ENCODE measurements around the gene KRTAP29-1. TPM values are rescaled to one million over a fixed set of nuclear protein-coding genes. Genes with fewer than 3 reads are reported as not detected.

The KRTAP29-1 gene
- total RNA-seq, 2 experiments from 2014 or later: not detected

DNA sequence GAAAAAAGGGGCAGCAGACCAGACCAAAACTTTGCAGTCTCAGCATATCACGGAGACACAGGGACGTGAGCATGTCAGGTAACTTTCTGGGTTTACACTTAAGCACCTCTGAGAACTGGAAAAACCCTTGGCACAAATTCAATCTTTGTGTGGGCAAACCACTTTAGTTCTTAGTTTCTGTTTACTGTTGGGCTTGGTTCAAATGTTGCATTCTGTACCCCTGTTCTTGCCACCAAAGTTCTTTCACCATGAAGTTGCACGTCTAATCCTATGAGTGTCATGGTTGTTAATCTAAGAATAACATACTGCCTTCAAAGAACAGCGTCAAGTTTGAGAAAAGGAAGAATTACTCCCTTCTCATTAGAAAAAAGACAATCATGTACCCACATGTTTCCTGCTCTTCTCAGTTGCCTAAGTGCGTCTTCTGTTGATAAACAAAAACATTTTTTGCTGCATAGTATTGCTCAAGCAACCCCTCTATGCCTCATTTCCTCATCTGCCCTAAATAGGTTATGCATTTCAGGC lies 36.4 kb upstream of the KRTAP29-1 start:
- DNase-seq: peak; percentile 47
- H3K27me3 Mint-ChIP-seq (ENCODE audit: low read depth): no peaks in the 10 kb centered on the region
- peaks cover 15% of the 10 kb centered on the region for H3K9me3 Mint-ChIP-seq
- H3K36me3 Mint-ChIP-seq (ENCODE audit: low read depth): peaks cover 5% of the 10 kb centered on the region
- peaks cover 85% of the 10 kb centered on the region for H3K4me1 Mint-ChIP-seq (ENCODE audit: low read depth)
- no peak overlapping the region for H3K4me3 Mint-ChIP-seq
- CTCF ChIA-PET: interaction anchor here (1.1 kb wide), 1 partner anchor 10 kb away, joined by 4 read pairs; no protein-coding TSS in a partner anchor
- intact Hi-C loops (cut with micrococcal nuclease): loop anchor here (5.0 kb wide), 1 partner anchor 158 kb away; no protein-coding TSS in a partner anchor
- H3K27ac Mint-ChIP-seq: peak overlapping the region; percentile 48

DNA sequence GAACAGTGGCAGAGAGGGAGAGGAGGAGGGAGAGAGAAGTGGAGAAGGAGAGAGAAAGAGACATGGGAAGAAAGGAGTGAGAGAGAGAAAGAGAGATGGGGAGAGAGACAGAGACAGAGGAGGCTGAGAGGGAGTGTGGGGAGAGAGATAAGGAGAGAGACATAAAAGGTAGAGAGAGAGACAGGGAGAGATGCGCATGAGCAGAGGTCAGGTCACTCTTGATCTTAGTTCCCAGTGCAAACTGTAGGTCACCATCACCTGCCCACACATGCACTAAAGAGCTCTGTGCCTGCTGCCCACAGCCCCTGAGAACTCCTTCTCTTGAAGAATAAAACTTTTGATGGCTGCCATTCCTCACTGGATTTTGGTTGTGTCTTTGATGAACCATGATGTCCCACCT lies 33.1 kb upstream of the KRTAP29-1 start:
- CTCF ChIA-PET: no interaction called here
- Mint-ChIP-seq H3K4me1 (ENCODE audit: low read depth) (peaks cover 67% of the 10 kb centered on the region), H3K27ac (no peak overlapping the region), H3K4me3 (no peak overlapping the region), H3K9me3 (no peaks in the 10 kb centered on the region), H3K27me3 (ENCODE audit: low read depth) (no peaks in the 10 kb centered on the region), H3K36me3 (ENCODE audit: low read depth) (no peaks in the 10 kb centered on the region)
- DNase-seq: no peak
- intact Hi-C loops (cut with micrococcal nuclease): loop anchor here (5.0 kb wide), 1 partner anchor 162 kb away; no protein-coding TSS in a partner anchor

GRCh38 chr17:41334385-41335305 lies 32.0 kb upstream of the KRTAP29-1 start:
- H3K9me3 Mint-ChIP-seq: no peaks in the 10 kb centered on the region
- CTCF ChIA-PET: interaction anchor here (1.0 to 2.1 kb wide), 2 partner anchors 12 to 20 kb away, joined by 3 to 8 read pairs; no protein-coding TSS in a partner anchor
- no peaks in the 10 kb centered on the region for H3K36me3 Mint-ChIP-seq (ENCODE audit: low read depth)
- H3K27me3 Mint-ChIP-seq (ENCODE audit: low read depth): no peaks in the 10 kb centered on the region
- H3K4me3 Mint-ChIP-seq: no peak overlapping the region
- intact Hi-C loops (cut with micrococcal nuclease): loop anchor here (5.0 kb wide), 1 partner anchor 163 kb away; no protein-coding TSS in a partner anchor
- peak; percentile 32 for DNase-seq
- H3K4me1 Mint-ChIP-seq (ENCODE audit: low read depth): peaks cover 56% of the 10 kb centered on the region
- H3K27ac Mint-ChIP-seq: no peak overlapping the region

GRCh38 chr17:41333836-41334235 lies 31.2 kb upstream of the KRTAP29-1 start:
- no peaks in the 10 kb centered on the region for H3K36me3 Mint-ChIP-seq (ENCODE audit: low read depth)
- H3K27me3 Mint-ChIP-seq (ENCODE audit: low read depth): no peaks in the 10 kb centered on the region
- no peak for DNase-seq
- peaks cover 48% of the 10 kb centered on the region for H3K4me1 Mint-ChIP-seq (ENCODE audit: low read depth)
- intact Hi-C loops (cut with micrococcal nuclease): no loop called here
- no peaks in the 10 kb centered on the region for H3K9me3 Mint-ChIP-seq
- CTCF ChIA-PET: interaction anchor here (1.0 to 2.1 kb wide), 2 partner anchors 11 to 21 kb away, joined by 3 to 8 read pairs; no protein-coding TSS in a partner anchor
- H3K4me3 Mint-ChIP-seq: no peak overlapping the region
- H3K27ac Mint-ChIP-seq: no peak overlapping the region

DNA sequence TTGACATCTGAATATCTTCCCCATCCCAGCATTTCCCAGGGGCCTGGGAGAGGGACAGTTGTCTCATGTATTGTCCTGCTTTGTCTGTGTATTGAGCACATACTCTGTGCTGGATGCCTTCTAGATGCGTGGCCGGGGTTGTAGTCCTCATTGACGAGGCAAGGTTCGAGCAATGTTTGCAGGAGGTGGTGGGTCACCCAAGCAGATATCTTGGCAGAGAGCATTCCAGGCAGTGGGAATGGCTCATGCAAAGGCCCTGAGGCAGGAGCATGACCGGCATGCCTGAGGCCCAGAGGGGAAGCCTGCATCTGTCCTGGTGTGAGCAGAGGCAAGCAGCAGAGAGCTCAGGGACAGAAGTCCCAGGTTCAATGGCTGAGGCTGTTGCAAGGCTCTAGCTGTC lies 30.4 kb upstream of the KRTAP29-1 start:
- H3K9me3 Mint-ChIP-seq: no peaks in the 10 kb centered on the region
- H3K27me3 Mint-ChIP-seq (ENCODE audit: low read depth): no peaks in the 10 kb centered on the region
- H3K27ac Mint-ChIP-seq: no peak overlapping the region
- H3K36me3 Mint-ChIP-seq (ENCODE audit: low read depth): no peaks in the 10 kb centered on the region
- DNase-seq: no peak
- H3K4me3 Mint-ChIP-seq: no peak overlapping the region
- intact Hi-C loops (cut with micrococcal nuclease): no loop called here
- H3K4me1 Mint-ChIP-seq (ENCODE audit: low read depth): peaks cover 44% of the 10 kb centered on the region
- CTCF ChIA-PET: interaction anchor here (2.1 kb wide), 1 partner anchor 10 kb away, joined by 8 read pairs; no protein-coding TSS in a partner anchor

DNA sequence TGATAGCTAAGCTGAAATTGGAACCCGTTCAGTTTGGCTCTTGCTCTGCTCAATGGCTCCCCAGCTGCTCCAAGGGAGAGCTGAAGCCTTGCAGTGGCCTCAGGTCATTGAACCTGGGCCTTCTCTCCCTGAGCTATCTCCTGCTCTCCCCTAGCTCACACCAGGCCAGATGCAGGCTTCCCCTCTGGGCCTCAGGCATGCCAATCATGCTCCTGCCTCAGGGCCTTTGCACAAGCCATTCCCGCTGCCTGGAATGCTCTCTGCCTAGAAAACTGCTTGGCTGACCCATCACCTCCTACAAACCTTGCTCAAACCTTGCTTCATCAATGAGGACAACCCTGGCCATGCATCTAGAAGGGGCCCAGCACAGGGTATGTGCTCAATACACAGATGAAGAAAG lies 29.6 kb upstream of the KRTAP29-1 start:
- intact Hi-C loops (cut with micrococcal nuclease): no loop called here
- no peak overlapping the region for H3K4me3 Mint-ChIP-seq
- CTCF ChIA-PET: no interaction called here
- DNase-seq: no peak
- peaks cover 40% of the 10 kb centered on the region for H3K4me1 Mint-ChIP-seq (ENCODE audit: low read depth)
- H3K9me3 Mint-ChIP-seq: no peaks in the 10 kb centered on the region
- H3K27ac Mint-ChIP-seq: no peak overlapping the region
- H3K36me3 Mint-ChIP-seq (ENCODE audit: low read depth): no peaks in the 10 kb centered on the region
- H3K27me3 Mint-ChIP-seq (ENCODE audit: low read depth): no peaks in the 10 kb centered on the region

DNA sequence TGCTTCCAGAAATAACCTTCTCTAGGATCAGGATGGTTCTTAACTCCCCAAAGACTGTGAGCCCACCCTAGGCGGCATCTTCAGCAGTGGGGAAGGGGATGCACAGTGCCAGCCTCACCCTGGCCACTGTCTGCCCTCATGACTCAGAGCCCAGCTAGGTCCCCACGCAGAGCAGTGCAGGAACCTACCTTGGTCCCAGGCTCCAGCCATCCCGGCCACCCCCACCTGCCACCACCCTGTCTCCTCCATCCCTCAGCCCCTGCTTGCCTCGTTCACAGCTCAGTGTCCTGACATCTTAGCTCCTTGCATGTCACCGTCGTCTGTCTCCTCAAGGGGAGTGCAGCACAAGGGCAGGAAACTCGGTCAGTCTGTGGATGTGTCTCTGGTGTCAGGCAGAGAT lies 29.0 kb upstream of the KRTAP29-1 start:
- CTCF ChIA-PET: interaction anchor here (1.6 kb wide), 1 partner anchor 10 kb away, joined by 3 read pairs; no protein-coding TSS in a partner anchor
- no peaks in the 10 kb centered on the region for H3K9me3 Mint-ChIP-seq
- H3K36me3 Mint-ChIP-seq (ENCODE audit: low read depth): no peaks in the 10 kb centered on the region
- no peak for DNase-seq
- intact Hi-C loops (cut with micrococcal nuclease): no loop called here
- no peaks in the 10 kb centered on the region for H3K27me3 Mint-ChIP-seq (ENCODE audit: low read depth)
- peaks cover 47% of the 10 kb centered on the region for H3K4me1 Mint-ChIP-seq (ENCODE audit: low read depth)
- H3K4me3 Mint-ChIP-seq: no peak overlapping the region
- no peak overlapping the region for H3K27ac Mint-ChIP-seq

- intact Hi-C loops (cut with micrococcal nuclease): no loop called here
- no peak overlapping the region for H3K4me3 Mint-ChIP-seq
- peaks cover 42% of the 10 kb centered on the region for H3K4me1 Mint-ChIP-seq (ENCODE audit: low read depth)
- CTCF ChIA-PET: interaction anchor here (0.7 to 1.1 kb wide), 3 partner anchors 15 to 420 kb away, joined by 3 to 4 read pairs (median 3); no protein-coding TSS in a partner anchor
- H3K9me3 Mint-ChIP-seq: no peaks in the 10 kb centered on the region
- H3K27me3 Mint-ChIP-seq (ENCODE audit: low read depth): no peaks in the 10 kb centered on the region
- H3K36me3 Mint-ChIP-seq (ENCODE audit: low read depth): no peaks in the 10 kb centered on the region
- DNase-seq: peak; percentile 49
- H3K27ac Mint-ChIP-seq: no peak overlapping the region
Observed at GRCh38 chr17:41329279-41329948, 26.8 kb upstream of the KRTAP29-1 start.

GRCh38 chr17:41328207-41328606 lies 25.6 kb upstream of the KRTAP29-1 start:
- peaks cover 39% of the 10 kb centered on the region for H3K4me1 Mint-ChIP-seq (ENCODE audit: low read depth)
- H3K36me3 Mint-ChIP-seq (ENCODE audit: low read depth): no peaks in the 10 kb centered on the region
- no peak overlapping the region for H3K4me3 Mint-ChIP-seq
- no peak for DNase-seq
- no peak overlapping the region for H3K27ac Mint-ChIP-seq
- intact Hi-C loops (cut with micrococcal nuclease): no loop called here
- no peaks in the 10 kb centered on the region for H3K27me3 Mint-ChIP-seq (ENCODE audit: low read depth)
- CTCF ChIA-PET: interaction anchor here (1.0 kb wide), 1 partner anchor 224 kb away, joined by 3 read pairs; no protein-coding TSS in a partner anchor
- no peaks in the 10 kb centered on the region for H3K9me3 Mint-ChIP-seq

DNA sequence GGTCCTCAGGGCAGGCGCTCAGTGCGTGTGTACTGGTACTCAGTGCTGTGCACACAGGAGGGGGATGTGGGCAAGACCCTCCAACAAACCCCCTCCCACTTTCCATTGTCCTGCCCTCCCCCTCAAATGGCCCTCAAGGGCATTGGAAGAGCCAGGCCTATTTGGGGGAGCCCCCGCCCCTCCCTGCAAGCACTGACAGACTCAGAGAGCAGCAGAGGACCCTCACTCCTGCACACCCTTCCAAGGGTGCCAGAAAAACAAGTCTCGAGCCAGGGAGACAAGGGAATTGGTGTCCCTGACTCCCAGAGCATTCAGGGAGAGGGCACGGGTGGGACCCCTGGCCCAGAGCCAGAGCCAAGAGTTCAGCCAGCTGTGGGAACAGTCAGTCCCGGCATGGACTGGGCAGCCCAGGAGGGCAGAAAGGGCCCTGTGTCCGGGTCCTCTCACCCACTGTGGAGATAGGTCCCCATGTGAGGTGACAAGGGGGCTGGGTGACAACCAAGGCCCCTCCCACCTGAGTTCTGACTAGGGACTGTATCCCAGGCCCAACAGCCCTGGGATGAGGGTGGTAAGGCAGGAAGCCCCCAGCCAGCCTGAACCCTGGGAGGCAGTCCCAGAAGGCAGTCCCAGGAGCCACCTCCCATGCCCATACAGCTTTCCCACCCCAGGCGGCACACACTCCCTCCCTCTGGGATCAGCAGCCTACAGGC lies 24.9 kb upstream of the KRTAP29-1 start:
- Mint-ChIP-seq H3K27ac (no peak overlapping the region), H3K36me3 (ENCODE audit: low read depth) (no peaks in the 10 kb centered on the region), H3K4me3 (no peak overlapping the region), H3K27me3 (ENCODE audit: low read depth) (no peaks in the 10 kb centered on the region), H3K4me1 (ENCODE audit: low read depth) (peaks cover 40% of the 10 kb centered on the region), H3K9me3 (no peaks in the 10 kb centered on the region)
- intact Hi-C loops (cut with micrococcal nuclease): no loop called here
- DNase-seq: no peak
- CTCF ChIA-PET: no interaction called here

GRCh38 chr17:41326173-41327145 lies 23.8 kb upstream of the KRTAP29-1 start:
- H3K36me3 Mint-ChIP-seq (ENCODE audit: low read depth): no peaks in the 10 kb centered on the region
- H3K9me3 Mint-ChIP-seq: no peaks in the 10 kb centered on the region
- H3K4me3 Mint-ChIP-seq: no peak overlapping the region
- H3K27ac Mint-ChIP-seq: no peak overlapping the region
- intact Hi-C loops (cut with micrococcal nuclease): loop anchor here (1.0 kb wide), 1 partner anchor 417 kb away; no protein-coding TSS in a partner anchor
- H3K27me3 Mint-ChIP-seq (ENCODE audit: low read depth): no peaks in the 10 kb centered on the region
- peaks cover 43% of the 10 kb centered on the region for H3K4me1 Mint-ChIP-seq (ENCODE audit: low read depth)
- DNase-seq: no peak
- CTCF ChIA-PET: no interaction called here

Measured in activated naive CD4-positive, alpha-beta T cell treated with anti-CD3 and anti-CD28 coated beads for 36 hours (primary cell).